Lung (tissue), 12 donors: ENCODE measurements around the gene LDLRAD4. TPM values are rescaled to one million over a fixed set of nuclear protein-coding genes. Genes with fewer than 3 reads are reported as not detected.

Experiments used
- ATAC-seq: fragments of 200-7000 bp; cut with Tn5 transposase; one replicate; pipeline ENCODE4 v1.9.1; 2020; ENCODE audit warnings: moderate number of reproducible peaks; ENCODE audit not compliant: insufficient read depth, low FRiP score
- DNase-seq, 3 donors: peaks; one replicate each; pipeline ENCODE4 v3.0.0-alpha.2; 2013 to 2017
- H3K27ac ChIP-seq, 2 donors: one replicate each; pipeline ENCODE4 v1.5.1; 2013; ENCODE audit warnings: mild to moderate bottlenecking in 2 of 2, moderate library complexity in 2 of 2, control low read depth in 1 of 2, inconsistent platforms in 1 of 2, low read depth in 1 of 2, low read length in 1 of 2
- H3K27me3 ChIP-seq, 3 donors: one replicate each; pipeline ENCODE4 v1.5.1; 2013; ENCODE audit warnings: low read length in 2 of 3; ENCODE audit not compliant: control insufficient read depth in 3 of 3, insufficient read depth in 3 of 3
- H3K36me3 ChIP-seq, 4 donors: one replicate each; pipeline ENCODE4 v1.5.1; 2013; ENCODE audit warnings: low read length in 4 of 4, mild to moderate bottlenecking in 1 of 4, moderate library complexity in 1 of 4; ENCODE audit not compliant: control insufficient read depth in 4 of 4, insufficient read depth in 4 of 4
- H3K4me1 ChIP-seq, 5 donors: one replicate each; pipeline ENCODE4 v1.5.1; 2013; ENCODE audit warnings: low read length in 5 of 5, mild to moderate bottlenecking in 2 of 5, moderate library complexity in 1 of 5; ENCODE audit not compliant: control insufficient read depth in 5 of 5, insufficient read depth in 5 of 5
- H3K4me3 ChIP-seq: one replicate; pipeline ENCODE4 v1.5.1; 2013; ENCODE audit warnings: mild to moderate bottlenecking, control low read depth, moderate library complexity
- H3K9ac ChIP-seq, 2 donors: one replicate each; pipeline ENCODE4 v1.5.1; 2013; ENCODE audit warnings: low read length in 2 of 2, control low read depth in 1 of 2; ENCODE audit not compliant: insufficient read depth in 1 of 2
- H3K9me3 ChIP-seq, 4 donors: one replicate each; pipeline ENCODE4 v1.5.1; 2013; ENCODE audit warnings: low read length in 3 of 4, mild to moderate bottlenecking in 1 of 4, moderate library complexity in 1 of 4; ENCODE audit not compliant: control insufficient read depth in 4 of 4, insufficient read depth in 3 of 4
- WGBS, 2 donors: extraction: QIAGEN DNeasy Blood & Tissue Kit; methylation state at CpG; one replicate each; pipeline ENCODE4 v1.1.7; 2013; 5-methylcytosine and 5-hydroxymethylcytosine counted together
- polyA plus RNA-seq, 2 donors: library from polyadenylated mRNA; stranded (reverse); fragments of 200-250 nt; gene quantifications; one replicate each; pipeline ENCODE4 v1.2.1, GENCODE V29; 2013
- total RNA-seq, 2 donors: library from RNA; depleted of rRNA in 1 of 2; stranded (reverse); fragments of >200 nt in 1 of 2; gene quantifications; one replicate each; pipeline ENCODE4 v1.2.1, GENCODE V29; 2014 to 2021
- TF ChIP-seq, protein P1 (sequence below): IDR thresholded peaks from 2 replicates; pipeline ENCODE4 v1.5.1; 2012; ENCODE audit warnings: mild to moderate bottlenecking; ENCODE audit errors: control extremely low read depth, extremely low read depth
- donor health status: control.
- donor health status: control.
- donor health status: Bipolar disorder and iron deficiency.
- donor health status: healthy.
- donor health status: DM: yes; HTN: yes; CAD: no.

LDLRAD4 gene
- total and polyA plus RNA-seq, 4 donors: 3.2 to 62.4 (median 19.9) TPM

DNA sequence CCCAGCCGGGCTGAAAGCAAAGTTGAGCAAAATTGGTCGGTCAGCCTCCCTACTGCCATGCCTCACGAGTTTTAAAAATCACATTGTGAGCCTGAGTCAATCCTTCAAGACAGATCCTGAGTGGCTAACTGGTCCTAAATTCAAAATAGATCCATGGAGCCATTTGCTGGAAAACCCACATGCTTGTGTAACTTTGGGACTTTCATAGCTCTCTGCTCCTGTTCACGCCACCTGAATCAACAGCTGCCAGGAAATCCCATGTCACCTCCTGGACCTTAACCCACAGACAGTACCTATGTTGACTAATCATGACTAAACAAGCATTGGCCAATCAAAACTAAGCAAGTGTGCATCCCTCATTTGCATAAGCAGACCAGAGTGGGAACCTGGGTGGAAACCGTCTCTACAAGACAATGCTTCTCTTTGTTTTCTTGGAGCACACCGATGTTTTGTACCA is 42.8 kb upstream of the LDLRAD4 start:
- 92 to 95% methylated on average over 6 of the region's 6 CpGs for WGBS, 2 donors
- DNase-seq: no peak
- H3K9me3 ChIP-seq: peaks cover 0 to 2% (median 0%) of the 10 kb centered on the region in 4 donors

GRCh38 chr18:13176847-13177246 is 41.7 kb upstream of the LDLRAD4 start:
- no peak for DNase-seq
- TF ChIP-seq, protein P1, sequence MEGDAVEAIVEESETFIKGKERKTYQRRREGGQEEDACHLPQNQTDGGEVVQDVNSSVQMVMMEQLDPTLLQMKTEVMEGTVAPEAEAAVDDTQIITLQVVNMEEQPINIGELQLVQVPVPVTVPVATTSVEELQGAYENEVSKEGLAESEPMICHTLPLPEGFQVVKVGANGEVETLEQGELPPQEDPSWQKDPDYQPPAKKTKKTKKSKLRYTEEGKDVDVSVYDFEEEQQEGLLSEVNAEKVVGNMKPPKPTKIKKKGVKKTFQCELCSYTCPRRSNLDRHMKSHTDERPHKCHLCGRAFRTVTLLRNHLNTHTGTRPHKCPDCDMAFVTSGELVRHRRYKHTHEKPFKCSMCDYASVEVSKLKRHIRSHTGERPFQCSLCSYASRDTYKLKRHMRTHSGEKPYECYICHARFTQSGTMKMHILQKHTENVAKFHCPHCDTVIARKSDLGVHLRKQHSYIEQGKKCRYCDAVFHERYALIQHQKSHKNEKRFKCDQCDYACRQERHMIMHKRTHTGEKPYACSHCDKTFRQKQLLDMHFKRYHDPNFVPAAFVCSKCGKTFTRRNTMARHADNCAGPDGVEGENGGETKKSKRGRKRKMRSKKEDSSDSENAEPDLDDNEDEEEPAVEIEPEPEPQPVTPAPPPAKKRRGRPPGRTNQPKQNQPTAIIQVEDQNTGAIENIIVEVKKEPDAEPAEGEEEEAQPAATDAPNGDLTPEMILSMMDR: no peak
- peaks cover 0 to 2% (median 0%) of the 10 kb centered on the region in 4 donors for H3K9me3 ChIP-seq
- ATAC-seq: no peak
- H3K36me3 ChIP-seq: no peaks in the 10 kb centered on the region
- H3K4me1 ChIP-seq: no peaks in the 10 kb centered on the region
- H3K27me3 ChIP-seq: no peaks in the 10 kb centered on the region
- 87 to 95% methylated on average over 13 of the region's 13 CpGs for whole genome bisulfite sequencing, 2 donors
- H3K4me3 ChIP-seq: no peak overlapping the region
- H3K27ac ChIP-seq: no peak overlapping the region
- H3K9ac ChIP-seq: no peak overlapping the region

More for the DNA sequence above, 42.8 kb upstream of the LDLRAD4 start:
- Histone ChIP-seq H3K36me3 (no peaks in the 10 kb centered on the region), H3K9ac (no peak overlapping the region), H3K27ac (no peak overlapping the region), H3K4me3 (no peak overlapping the region), H3K27me3 (no peaks in the 10 kb centered on the region), H3K4me1 (no peaks in the 10 kb centered on the region)
- no peak for ATAC-seq
- TF ChIP-seq, protein P1: no peak

DNA sequence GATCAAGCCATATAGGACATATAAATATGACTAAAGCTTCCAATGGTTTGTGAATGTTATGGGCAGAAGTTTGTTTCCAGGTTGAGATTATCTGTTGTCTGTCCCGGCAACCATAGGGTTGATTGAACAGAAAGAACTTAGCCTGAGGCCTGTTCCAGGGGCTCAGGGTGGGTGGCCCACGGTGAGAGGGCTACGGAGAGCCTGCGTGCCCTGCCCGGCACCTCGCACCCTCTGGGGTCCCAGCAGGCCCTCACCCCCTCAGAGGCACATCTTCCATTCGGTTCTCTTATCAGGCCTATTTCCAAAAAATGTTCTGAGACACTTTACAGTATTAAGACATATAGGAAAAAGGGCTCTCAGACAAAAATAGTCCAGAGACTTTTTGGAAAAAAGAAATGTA is 40.4 kb upstream of the LDLRAD4 start:
- H3K4me3 ChIP-seq: no peak overlapping the region
- no peak for ATAC-seq

More for the DNA sequence above, 40.4 kb upstream of the LDLRAD4 start:
- Histone ChIP-seq H3K27me3 (no peaks in the 10 kb centered on the region), H3K27ac (no peak overlapping the region), H3K9ac (no peak overlapping the region), H3K4me1 (peaks cover 0 to under 1% (median 0%) of the 10 kb centered on the region in 5 donors), H3K36me3 (no peaks in the 10 kb centered on the region), H3K9me3 (peaks cover 0 to 2% (median 0%) of the 10 kb centered on the region in 4 donors)
- DNase-seq: no peak
- WGBS, 2 donors: 87 to 93% methylated on average over 7 of the region's 7 CpGs
- TF ChIP-seq, protein P1: no peak
